HK-2 (cell line): Measurements from ENCODE around the gene AP2B1.
"Not testable (repeated sequence)": the region's sequence is repeated elsewhere in the genome, so short reads cannot be mapped to it uniquely, and the experiment has no call there.

Source experiments
- DNase-seq: peaks from one replicate; pipeline ENCODE4 v3.0.0-alpha.2; 2018; ENCODE audit not compliant: unreplicated experiment

AP2B1 gene

DNA sequence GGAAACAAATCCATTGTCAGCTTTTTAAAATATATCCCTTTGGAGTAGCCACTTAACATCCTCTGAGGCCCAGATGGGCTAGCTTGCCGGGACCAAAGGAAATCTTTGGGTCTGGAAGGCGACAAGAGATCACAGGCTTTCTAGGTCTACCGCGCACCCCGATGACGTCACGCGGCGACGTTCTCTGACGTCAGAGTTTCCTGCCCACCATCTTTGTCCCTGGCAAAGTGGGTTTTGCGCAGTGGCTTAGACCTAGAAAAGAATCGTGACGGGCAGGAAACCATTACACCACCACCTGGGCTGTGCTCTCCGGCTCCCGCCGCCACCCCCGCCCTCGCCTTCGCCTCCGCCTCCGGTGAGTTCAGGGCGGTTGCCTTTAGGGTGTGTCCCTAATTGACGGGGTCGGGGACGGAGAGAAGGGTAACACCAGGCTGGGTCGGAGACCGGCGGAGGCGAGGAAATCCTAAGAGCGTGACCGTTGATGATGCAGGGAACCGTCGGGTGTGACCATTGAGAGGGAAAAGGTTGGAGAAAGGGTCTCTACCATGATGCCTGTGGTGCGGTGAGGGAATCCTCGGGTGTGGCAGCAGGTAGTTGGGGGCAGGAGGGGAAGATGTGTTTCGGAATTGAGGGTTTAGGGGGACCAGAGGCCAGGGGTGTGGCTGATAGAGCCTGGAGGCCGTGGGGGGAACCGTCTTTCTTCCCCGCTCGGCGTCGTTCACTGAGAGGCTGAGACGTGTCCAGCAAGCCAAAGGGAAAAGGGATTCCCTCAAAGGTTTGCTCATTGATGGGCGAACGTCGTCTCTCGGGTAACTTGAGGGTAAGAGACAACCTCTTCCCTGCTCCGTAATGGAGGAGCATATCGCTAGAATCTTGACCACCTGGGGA is at the start of gene AP2B1:
TSS of gene AP2B1 (plus strand) at position 249 of the 888 bp plus-strand sequence. CDS start 6,709 bp downstream, outside the sequence.
- DNase-seq: peak; percentile 92

DNA sequence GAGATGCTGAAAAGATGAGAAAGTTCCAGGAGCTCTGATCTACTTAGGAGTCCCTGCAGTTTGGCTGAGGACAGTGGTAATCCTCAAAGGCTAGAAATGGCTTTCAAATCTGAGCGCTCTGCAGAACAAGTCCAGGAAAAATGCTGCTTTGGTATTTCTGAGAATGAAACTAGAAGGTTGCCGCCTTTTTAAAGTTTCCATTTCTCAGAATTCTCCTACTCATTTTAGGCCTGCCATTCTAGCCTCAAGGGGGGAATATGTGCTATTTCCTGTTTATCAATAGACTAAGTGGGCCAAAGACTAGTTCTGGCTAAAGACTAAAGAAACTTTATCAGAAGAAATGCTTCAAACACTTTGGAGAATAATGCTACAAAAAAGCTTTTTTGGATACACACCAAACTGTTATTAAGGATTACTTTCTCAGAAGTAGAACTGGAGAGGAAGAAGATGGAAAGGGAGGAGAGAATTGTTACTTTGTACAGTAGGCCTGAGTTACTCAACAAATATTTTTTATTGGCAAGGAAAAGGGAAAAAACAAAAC is 49.5 kb upstream of the AP2B1 start, which contains the start of gene SLFN12L:
TSS of gene SLFN12L (minus strand) at position 78 of the 541 bp plus-strand sequence. CDS start 15,314 bp downstream, outside the sequence.
- no peak for DNase-seq

DNA sequence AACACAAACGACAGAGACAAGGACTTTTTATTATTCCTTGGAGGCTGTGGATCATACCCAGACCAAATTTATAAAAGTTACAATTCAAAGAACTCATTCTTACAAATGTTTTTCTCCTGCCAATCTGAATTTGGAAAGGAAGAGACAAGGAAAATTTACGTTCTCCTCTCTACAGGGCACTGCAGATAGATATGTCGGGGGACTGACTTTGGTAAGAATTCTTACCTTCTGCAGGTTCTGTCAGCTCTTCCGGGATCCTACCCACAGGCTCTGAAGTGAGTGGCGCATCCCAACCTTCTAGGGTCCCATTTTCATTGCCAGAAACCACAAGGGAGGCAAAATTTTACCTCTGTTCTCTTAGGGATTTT is 47.5 kb upstream of the AP2B1 start:
- DNase-seq: no peak

DNA sequence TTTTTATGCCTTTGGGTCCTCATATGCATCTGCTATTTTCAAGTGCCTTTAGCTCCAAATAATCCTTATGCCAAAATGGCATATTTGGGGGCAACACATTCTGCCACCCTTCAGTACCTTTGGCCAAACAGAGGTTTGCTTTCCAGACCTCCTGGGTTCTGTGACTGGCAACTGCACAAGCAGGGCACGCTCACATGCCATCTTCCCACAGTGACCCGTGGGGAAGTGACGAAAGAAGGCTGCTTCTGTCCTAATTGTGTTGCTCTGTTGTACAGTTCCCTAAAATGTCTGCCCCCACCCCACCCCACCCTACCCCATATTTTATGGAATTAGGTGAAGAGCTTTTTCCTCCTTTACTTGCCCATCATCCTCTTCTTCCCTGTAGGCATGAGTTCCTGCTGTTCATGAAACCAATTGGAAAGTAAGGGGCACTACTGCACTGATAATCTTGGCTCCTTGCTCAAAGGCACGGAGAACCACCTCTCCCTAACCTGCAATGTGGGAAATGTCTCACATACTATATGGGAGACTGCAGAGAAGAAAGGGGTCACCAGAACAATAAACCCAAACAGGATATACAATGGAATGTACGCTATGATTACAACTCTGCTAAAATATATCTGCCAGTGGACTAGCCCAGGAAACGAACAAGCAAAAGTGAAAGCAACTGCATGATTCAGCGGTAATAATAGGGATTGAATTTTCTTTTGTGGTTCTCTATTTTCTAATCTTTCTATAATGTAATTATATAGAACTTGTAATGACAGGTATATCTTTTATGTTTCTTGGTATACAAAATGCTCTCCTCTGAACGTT is 46.3 kb upstream of the AP2B1 start:
- no peak for DNase-seq

DNA sequence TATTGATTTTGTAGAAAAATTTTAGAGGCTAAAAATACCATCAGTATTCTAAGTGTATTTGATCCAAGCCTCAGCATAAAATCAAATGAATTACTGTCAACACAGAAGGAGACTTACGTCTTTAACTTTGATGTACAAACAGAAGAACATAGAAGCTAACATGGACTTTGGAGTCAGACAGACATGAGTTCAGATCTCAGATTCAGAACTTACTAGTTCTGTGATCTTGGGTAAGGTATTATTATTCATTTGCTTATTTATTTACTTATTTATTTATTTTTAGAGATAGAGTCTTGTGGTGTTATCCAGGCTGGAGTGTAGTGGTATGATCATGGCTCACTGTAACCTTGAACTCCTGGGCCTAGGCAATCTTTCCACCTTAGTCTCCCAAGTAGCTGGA is 45.7 kb upstream of the AP2B1 start:
- DNase-seq: no peak

DNA sequence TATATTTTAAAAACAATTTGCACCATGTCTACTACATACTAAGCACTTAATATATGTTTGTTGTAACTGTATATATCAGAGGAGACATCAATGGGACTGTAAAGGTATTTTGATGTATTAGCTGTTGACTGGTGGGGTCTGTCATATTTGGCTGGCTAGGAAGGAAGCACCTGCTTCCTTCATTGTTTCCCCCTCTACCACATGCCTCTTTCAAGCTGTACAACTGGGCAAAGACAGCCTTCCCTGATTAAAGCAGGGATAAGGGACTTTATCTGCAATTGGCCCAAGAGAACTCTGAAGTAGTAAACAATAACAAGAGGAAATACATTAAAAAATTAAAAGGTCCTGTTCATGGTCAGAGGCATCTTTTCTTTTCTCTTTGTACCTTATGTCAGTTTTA is 44.1 kb upstream of the AP2B1 start:
- DNase-seq: no peak

DNA sequence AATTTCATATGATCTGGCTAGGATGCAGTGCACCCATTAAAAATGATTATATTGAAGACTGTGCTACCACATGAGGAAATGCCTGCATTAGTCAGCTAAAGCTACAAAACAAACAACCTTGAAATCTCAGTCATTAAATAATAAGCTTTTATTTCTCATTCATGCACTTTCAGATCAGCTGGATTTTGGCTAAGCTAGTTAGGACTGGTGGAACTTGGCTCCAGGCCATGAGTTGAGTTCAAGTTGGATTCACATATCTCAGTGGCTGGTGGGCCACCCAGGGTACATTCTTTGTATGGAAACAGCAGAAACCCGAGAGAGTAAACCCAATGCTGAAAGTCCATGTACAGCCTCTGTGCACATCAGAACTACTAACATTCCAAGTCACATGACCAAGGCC is 43.3 kb upstream of the AP2B1 start:
- DNase-seq: no peak

DNA sequence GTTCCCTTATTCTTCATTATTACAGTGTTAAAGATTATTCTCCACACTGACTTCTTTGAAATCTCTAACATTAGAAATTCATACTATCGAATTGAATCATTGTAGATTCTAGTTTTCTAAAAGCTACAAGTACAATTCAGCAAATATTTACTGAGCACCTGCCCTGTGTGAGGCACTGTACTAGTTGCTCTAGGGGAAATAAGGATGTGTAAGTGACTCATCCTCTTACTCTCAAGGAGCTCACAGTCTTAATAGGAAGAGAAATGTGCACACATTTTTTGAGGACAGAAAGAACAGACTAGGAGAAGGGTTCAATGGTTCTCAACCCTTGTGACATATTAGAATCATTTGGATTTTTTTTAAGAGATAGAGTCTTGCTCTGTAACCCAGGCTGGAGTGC is 42.0 kb upstream of the AP2B1 start:
- no peak for DNase-seq

DNA sequence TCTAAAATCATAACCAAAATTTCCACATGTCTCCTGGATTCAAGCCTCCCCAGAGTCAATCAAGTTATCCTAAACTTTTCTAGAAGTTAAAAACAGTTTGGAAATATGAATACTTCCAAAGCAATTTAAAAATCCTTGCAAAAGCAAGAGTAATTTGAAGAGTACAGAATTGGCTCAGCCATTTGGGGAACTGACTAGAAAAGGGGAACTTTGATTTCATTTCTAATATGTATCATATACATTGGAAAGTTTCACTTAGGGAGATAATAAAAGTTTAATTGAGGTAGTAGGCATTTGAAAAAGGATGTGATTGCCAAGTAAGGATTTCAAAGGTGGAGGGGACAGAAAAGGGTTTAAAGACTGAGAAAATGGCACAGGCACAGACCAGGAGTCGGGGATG is 40.6 kb upstream of the AP2B1 start:
- no peak for DNase-seq

DNA sequence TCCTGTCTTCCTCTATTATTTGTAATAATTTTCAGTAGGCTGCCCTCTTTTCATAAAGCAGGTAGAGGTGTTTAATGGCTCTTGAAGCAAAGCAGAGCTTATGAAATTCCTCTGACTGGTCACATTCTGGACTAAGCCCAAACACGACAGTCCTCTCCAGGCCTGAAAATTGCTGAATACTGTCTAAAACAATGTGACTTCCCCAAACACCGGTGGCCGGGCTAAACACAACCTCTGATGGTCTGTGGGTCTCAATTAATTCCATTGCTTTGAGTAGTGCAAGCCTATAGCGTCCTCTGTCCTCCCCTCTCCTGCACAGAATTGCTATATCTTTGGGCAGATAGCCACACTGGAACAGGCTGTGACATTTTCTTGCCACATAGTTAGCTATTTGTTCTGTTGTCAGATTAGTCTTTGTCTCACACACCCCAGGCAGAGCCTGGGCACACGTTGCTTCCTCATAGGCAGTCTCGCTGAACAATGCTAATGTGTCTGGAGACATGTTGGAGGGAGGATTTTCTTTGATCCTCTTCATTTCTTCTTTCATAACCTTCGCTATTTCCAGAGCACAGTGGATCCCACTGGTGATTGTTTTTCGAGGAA is 38.8 kb upstream of the AP2B1 start:
- DNase-seq: no peak

DNA sequence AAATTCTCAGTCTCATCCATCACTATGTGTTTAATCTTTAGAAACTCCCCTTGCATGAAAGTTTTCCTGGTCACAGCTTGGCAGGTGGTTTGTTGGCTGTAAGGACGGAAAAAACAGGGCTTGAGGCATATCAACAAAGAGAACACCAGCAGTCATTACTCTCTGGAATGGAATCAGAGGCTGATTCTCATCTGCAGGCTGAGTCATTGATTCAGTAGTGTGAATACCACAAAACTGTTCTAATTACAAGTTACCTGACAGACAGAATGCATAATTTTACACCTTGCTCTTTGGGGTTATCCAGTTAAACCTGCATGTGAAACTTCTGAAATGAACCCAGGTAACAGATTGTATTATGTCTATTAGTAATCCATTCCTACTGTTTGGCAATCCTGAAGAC is 38.1 kb upstream of the AP2B1 start:
- DNase-seq: no peak

DNA sequence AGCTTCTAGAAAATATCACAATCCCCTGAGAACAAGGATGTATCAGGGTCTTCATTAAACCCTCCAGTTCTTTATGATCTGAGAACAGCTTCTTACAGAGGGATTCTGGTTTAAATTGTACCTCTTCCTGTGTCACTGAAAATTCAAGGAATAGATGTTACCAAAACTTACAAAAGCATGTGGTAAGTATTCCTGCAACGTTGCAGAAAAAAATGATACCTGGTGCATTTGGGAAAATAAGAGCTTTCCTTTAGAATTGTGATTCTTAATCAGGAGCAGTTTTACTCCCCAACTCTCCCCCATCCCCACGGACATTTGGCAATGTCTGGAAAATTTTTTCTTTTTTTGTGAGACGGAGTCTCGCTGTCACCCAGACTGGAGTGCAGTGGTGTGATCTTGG is 33.8 kb upstream of the AP2B1 start:
- no peak for DNase-seq

DNA sequence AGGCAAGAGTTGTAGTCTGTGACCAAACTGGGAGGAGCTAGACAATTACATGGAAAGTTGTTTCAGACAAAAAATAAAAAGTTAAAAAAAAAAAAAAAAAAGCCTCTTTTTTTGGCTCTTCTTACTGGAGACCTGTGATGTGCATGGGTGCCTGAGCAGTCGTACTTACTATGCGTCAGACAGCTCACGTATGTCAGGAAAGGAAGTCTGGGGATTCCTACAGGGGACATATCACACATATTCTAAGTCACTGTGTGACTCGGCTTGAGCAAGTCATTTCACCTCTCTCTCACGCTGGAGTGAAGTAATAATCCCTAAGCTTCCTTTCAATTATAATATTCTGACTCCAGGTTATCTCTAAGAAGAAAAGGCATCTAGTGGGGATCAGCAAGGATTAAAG is 32.5 kb upstream of the AP2B1 start:
- DNase-seq: no peak

DNA sequence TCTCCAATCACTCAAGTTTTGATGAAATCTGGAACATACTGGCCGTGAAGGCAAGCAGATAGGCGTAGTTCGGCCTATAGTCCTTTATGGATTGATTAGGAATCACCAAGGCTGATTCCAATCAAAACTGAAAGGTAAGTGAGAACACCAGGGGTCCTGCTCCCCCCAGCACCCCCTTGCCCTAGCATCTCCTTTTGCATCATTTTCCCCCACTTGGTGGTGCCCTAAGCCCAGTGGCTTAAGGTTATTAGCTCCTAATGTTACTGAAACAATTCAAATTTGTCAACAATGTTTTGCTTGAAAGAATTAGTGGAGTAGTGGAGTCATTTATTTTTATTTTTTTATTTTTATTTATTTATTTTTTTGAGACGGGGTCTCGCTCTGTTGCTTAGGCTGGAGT is 31.4 kb upstream of the AP2B1 start:
- DNase-seq: no peak

DNA sequence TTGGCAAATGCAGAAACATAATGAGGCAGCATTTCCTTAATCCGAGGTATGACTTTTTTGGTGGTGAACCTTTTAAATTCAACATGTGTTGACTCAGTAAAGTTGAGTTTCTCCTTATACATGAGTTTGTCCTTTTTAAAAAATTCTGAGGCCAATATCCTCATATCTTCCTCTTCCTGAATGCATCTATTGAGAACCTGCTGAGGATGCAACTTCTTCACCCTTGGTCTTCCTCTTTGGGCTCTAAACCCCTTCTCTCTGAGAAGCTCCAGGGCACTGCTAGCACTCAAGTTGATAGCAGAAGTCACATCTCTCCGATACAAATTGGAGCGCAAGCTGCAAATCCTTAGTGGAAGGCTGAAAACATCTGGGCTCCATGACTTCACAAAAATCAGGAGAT is 29.8 kb upstream of the AP2B1 start:
- DNase-seq: no peak

DNA sequence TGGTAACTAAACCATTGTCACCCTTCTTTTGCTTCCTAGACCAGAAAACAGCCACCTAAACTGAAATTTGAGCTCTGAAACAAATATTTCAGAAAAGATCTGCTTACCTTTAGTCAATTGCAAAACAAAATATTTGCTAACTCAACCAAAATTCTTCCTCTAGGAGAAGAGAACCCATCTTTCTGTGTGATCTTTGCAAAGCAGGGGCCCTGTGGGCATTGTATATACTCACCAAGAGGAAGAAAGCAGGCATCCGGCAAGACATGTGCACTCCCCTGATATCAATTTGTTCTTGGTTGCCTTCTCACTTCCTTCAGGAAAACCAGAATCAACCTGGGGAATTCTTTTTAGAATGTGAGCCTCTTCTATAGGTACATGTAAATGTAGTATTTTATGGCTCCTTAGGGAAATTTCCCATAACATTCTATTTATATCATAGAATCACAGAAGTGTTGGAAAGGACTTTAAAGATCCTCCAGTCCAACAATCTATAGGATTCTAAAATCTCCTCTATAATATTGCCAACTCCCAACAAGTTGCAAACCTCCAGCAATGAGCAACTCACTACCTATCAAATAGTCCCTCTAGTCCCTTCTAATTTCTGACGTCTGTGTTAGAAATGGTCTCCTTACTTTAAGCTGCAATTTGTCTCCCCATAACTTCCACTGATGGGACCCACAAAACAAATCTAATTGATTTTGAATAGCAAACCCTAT is 27.5 kb upstream of the AP2B1 start:
- no peak for DNase-seq

DNA sequence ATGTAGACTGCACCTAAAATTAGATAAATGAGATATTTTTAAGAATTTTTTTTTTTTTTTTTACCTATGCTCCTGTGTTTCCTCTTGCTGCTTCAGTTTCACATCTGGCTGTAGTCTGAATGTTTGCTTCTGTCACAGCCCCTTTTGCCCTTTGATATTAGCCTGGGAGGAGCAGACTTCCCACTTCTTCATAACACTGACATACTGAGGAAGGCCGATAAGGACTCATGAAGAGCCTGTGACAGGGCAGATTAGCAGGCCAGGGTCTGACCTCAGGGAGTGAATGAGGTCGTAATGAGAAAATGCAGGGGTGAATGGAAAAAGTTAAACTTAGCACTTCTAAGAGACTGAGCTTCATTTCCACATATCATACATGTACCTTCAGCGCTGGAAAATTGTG is 26.4 kb upstream of the AP2B1 start, which contains the start of gene SLFN14:
TSS of gene SLFN14 (minus strand) at position 117 of the 400 bp plus-strand sequence. CDS start 2,757 bp downstream, outside the sequence.
- no peak for DNase-seq

DNA sequence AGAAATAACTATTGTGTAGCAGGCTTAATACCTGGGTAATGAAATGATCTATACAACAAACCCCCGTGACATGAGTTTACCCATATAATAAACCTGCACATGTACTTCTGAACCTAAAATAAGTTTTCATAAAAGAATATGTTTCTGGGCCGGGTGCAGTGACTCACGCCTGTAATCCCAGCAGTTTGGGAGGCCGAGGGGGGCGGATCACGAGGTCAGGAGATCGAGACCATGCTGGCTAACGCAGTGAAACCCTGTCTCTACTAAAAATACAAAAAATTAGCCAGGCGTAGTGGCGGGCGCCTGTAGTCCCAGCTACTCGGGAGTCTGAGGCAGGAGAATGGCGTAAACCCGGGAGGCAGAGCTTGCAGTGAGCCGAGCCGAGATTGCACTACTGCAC is 23.9 kb upstream of the AP2B1 start:
- DNase-seq: not testable (repeated sequence)

DNA sequence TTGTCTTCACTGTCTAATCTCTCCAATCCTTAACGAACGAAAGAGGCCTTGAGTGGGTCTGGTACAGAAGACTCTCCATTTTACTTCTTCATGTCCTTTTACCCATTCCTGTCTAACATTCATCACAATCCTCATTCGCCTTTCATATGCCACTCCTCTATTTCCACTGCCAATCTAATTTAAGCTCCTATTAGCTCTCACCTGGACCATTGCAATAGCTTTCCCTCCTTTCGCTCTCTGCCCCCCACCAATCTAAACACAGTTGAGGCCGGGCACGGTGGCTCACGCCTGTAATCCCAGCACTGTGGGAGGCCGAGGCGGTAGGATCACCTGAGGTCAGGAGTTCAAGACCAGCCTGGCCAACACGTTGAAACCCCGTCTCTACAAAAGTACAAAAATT is 20.2 kb upstream of the AP2B1 start:
- DNase-seq: no peak

DNA sequence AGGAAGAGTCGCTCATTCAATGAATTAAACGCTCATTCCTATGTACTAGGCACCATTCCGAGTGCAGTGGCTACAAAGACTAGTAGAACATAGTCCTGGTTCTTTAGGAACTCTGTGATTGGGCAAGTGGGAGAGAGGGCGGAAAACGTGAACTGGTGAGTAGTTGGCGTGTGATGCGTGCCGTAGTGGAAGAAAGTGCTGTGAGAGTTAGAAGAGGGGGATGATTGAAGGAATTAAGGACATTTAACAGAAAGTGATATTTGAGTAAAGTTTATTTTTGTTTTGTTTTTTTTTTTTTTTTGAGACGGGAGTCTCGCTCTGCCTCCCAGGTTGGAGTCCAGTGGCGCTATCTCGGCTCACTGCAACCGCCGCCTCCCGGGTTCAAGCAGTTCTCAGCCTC is 18.6 kb upstream of the AP2B1 start:
- peak; percentile 43 for DNase-seq

DNA sequence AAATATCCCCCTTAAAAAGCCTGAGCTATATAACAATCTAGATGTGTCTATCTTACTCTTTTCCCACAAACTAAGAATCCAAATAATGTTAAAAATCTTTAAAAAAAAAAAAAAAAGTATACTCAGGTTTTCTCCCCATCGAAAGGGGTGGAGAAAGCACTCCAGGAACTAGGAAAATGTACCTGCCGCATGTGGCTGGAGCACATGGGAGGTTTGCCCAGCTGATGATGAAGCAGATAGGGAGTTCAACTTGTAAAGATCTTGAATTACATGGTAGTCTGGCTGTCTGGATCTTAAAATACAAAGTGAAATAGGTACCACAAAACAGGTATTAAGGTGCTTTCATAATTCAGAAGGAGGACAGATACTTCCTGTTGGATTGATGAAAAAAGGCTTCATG is 17.7 kb upstream of the AP2B1 start:
- DNase-seq: no peak
